Pericardium fibroblast (primary cell): Measurements from ENCODE around the gene PRX. TPM values are rescaled to one million over a fixed set of nuclear protein-coding genes. Genes with fewer than 3 reads are reported as not detected.

Experiments used
- total RNA-seq: library from RNA; depleted of rRNA; stranded (reverse); fragments of >200 nt; gene quantifications from 2 replicates; pipeline ENCODE4 v1.2.3, GENCODE V29; 2015

PRX gene, protein sequence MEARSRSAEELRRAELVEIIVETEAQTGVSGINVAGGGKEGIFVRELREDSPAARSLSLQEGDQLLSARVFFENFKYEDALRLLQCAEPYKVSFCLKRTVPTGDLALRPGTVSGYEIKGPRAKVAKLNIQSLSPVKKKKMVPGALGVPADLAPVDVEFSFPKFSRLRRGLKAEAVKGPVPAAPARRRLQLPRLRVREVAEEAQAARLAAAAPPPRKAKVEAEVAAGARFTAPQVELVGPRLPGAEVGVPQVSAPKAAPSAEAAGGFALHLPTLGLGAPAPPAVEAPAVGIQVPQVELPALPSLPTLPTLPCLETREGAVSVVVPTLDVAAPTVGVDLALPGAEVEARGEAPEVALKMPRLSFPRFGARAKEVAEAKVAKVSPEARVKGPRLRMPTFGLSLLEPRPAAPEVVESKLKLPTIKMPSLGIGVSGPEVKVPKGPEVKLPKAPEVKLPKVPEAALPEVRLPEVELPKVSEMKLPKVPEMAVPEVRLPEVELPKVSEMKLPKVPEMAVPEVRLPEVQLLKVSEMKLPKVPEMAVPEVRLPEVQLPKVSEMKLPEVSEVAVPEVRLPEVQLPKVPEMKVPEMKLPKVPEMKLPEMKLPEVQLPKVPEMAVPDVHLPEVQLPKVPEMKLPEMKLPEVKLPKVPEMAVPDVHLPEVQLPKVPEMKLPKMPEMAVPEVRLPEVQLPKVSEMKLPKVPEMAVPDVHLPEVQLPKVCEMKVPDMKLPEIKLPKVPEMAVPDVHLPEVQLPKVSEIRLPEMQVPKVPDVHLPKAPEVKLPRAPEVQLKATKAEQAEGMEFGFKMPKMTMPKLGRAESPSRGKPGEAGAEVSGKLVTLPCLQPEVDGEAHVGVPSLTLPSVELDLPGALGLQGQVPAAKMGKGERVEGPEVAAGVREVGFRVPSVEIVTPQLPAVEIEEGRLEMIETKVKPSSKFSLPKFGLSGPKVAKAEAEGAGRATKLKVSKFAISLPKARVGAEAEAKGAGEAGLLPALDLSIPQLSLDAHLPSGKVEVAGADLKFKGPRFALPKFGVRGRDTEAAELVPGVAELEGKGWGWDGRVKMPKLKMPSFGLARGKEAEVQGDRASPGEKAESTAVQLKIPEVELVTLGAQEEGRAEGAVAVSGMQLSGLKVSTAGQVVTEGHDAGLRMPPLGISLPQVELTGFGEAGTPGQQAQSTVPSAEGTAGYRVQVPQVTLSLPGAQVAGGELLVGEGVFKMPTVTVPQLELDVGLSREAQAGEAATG (N-terminal part only)
- 3.3 and 7.3 TPM in 2 replicates for total RNA-seq

DNA sequence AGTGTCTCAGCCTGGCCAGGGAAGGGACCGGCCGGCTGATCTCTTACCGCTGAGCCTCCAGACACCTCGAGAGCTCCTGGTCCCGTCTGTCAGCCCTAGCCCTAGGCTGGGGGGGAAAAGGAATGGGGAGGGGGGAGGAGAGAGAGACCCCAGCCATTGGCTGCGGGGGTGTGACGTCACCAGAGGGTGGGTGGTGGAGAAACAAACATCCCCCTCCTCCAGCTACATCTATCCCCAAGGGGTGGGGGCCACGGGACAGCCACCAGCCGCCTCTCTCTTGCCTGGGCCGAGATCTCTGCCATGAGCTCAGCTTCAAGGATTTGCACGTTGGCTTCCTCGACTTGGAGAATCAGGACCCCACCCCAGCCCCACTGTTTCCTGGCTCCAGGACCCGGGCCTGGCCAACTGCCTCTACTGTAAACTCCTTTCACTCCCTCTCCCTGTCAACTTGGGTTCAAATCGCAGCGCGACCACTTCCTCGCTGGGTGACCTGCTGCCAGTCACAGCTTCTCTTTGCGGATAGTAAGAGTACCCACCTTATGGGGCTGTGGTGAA lies at the start of gene PRX:
PRX (minus strand) TSS at position 88 of the 555 bp plus-strand sequence. CDS start 5,446 bp downstream, outside the sequence.

DNA sequence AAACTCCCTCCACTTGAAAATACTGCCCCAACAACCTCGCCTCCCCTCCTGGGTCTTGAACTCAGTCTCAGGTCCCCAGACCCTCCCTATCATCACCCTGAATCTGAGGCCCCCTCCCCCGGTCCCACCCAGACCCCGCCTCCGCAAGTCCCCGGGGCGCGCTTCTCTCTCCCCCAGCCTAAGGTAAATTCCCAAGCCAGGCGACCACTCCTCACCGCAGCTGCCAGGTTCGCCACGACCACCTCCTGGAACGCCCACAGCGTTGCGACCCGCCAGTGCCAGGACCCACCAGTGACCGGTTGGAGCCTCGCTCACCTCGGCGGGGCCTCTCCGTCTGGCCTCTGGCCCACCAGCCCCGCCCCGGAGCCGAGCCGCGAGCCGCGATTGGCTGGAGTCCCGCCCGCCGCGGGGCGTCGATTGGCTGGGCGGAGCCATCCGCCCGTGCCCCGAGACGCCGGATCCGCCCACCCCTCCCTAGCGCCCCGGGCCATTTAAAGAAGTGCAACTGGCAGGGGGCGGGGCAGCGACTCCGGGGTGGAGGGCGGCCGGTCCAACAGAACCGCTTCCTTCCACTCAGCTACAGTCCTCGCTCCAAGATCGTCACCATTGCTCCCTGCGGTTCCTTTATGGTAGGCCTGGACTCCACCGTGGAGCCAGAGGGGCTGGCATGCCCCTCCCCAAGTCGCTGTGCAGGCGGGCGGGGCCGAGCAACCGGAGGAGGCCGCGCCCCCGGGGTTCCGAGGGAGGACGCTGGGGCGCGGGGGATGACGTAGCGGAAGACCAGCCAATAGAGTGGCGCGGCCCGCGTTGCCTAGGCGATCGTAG lies 31.0 kb upstream of the PRX start, which contains the start of gene SERTAD3:
SERTAD3 (minus strand) TSS at position 336 of the 825 bp plus-strand sequence. CDS start 2,255 bp downstream, outside the sequence.

GRCh38 chr19:40425450-40426287 lies 12.5 kb upstream of the PRX start, which contains the start of gene SERTAD1:
TSS of gene SERTAD1 (minus strand) at chr19:40425992. CDS start at chr19:40423546, 2,446 bp downstream.

DNA sequence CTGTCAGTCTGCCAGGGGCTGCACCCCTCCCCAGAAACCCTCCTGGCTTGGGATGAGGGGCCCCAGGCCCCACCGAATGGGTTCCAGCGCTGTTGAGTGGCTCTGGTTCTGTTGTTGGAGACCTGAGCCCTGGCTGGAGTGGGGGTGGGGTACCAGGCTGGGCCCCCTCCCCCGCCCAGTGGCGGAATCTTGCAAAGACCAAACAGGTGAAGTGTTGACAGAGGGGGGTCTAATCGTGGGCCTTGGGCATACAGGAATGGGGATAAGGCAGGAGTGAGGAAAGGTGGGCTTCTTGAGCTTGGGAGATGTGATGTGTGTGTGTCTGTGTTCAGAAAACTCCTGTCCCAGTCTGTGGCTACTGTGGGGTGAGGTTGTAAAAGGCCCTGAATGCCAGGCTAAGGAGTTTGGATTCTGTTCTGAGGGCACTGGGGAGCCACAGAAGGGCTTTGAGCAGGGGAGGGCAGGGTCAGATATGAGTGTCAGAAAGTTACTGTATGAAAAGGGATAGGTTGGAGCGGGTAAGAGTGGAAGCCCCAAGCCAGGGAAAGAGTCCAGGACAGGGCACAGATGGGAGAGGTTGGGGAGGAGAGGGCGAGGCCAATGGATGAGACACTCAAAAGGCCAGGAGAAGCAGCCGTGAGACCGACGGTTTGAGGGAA lies 23.0 kb downstream of the PRX start, which contains the start of gene HIPK4:
HIPK4 (minus strand) TSS at position 98 of the 659 bp plus-strand sequence. CDS start 279 bp downstream, outside the sequence.

DNA sequence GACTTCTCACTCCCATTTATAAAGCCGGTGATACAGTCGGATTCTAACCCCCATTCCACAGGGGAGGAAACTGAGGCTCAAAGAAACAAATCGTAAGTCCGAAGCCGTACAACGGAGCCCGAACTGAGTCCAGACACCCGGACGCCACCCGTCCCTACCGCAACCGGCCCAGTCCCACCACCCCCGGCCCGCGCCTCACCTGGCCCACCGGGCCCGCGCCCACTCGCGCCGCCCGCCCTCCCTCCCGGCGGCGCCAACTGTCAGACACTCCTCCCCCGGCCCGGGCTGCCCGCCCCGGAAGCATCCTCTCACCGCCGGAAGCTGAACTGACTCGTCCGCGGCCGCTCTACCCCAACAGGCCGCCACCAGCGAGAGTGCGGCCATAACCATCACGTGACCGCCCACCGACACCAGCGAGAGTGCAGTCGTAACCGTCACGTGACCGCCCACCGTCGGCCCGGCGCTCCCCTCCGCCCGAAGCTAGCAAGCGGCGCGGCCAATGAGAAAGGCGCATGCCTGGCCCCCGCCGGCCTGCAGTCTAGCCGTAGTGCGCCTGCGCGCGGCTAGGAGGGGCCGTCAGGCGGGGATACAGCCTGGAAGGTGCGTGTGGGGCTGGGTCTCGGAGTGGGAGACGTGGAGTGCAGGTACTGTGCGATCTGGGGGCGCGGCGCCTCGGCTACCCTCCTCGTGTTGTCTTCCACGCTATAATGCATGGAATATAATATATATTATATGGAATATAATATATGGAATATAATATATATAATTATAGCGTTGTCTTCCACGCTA lies 64.9 kb downstream of the PRX start, which contains the start of the genes C19orf47 and PLD3:
C19orf47 (minus strand) TSS at position 273 of the 789 bp plus-strand sequence. CDS start 6,540 bp downstream, outside the sequence.
PLD3 (plus strand) TSS at position 571 of the 789 bp plus-strand sequence. CDS start 17,789 bp downstream, outside the sequence.

Other genes with a start within 250 kb of the PRX start
- 6.4 and 8.5 TPM in 2 replicates for gene MAP3K10, start 222.0 kb downstream of the PRX start, total RNA-seq
- not detected in 2 replicates for gene TTC9B, start 195.0 kb downstream of the PRX start, total RNA-seq
- 1.2 TPM in 1 of 2 replicates, not detected in the other for gene CCNP, start 186.7 kb downstream of the PRX start, total RNA-seq
- 70.4 and 75.0 TPM in 2 replicates for gene AKT2, start 128.0 kb downstream of the PRX start, total RNA-seq
- 7.7 and 8.3 TPM in 2 replicates for gene C19orf47, start 65.0 kb downstream of the PRX start, total RNA-seq
- 451 and 532 TPM in 2 replicates for gene PLD3, start 64.7 kb downstream of the PRX start, total RNA-seq
- gene HIPK4, start 23.2 kb downstream of the PRX start, total RNA-seq, result 0.17 TPM in 1 of 2 replicates, not detected in the other
- 16.7 and 19.5 TPM in 2 replicates for gene SERTAD1, start 12.6 kb upstream of the PRX start, total RNA-seq
- 19.0 and 35.2 TPM in 2 replicates for gene SERTAD3, start 31.0 kb upstream of the PRX start, total RNA-seq
- gene BLVRB, start 52.4 kb upstream of the PRX start, total RNA-seq, result 114 and 157 TPM in 2 replicates
- 0.47 and 1.4 TPM in 2 replicates for gene SPTBN4, start 53.6 kb upstream of the PRX start, total RNA-seq
- 35.7 and 46.7 TPM in 2 replicates for gene SHKBP1, start 163.5 kb upstream of the PRX start, total RNA-seq
- 87.1 and 97.0 TPM in 2 replicates for gene LTBP4, start 188.0 kb upstream of the PRX start, total RNA-seq